Right cardiac atrium (tissue), 5 donors: ENCODE results near the gene NR3C1. TPM values are rescaled to one million over a fixed set of nuclear protein-coding genes. Genes with fewer than 3 reads are reported as not detected.
A peak's percentile ranks its signal among the peaks of the same experiment; 100 is the strongest.

ENCODE experiments used
- ATAC-seq, 2 donors: fragments of 200-7000 bp; cut with Tn5 transposase; one replicate each; pipeline versions ENCODE4 v1.8.0 to v1.9.1; 2020; ENCODE audit warnings: moderate library complexity in 2 of 2, mild to moderate bottlenecking in 1 of 2
- DNase-seq, 3 donors: peaks; one replicate each; pipeline ENCODE4 v3.0.0-alpha.2; 2020
- H3K27ac ChIP-seq: one replicate; pipeline ENCODE4 v1.5.1; 2013; ENCODE audit warnings: mild to moderate bottlenecking, low read length, control low read depth, moderate library complexity
- H3K27me3 ChIP-seq: one replicate; pipeline ENCODE4 v1.6.1; 2013; ENCODE audit not compliant: control insufficient read depth, insufficient read depth
- H3K4me1 ChIP-seq: one replicate; pipeline ENCODE4 v1.6.1; 2013; ENCODE audit warnings: low read length; ENCODE audit not compliant: control insufficient read depth, insufficient read depth
- H3K4me3 ChIP-seq: one replicate; pipeline ENCODE4 v1.5.1; 2013; ENCODE audit warnings: low read length, control low read depth
- H3K9me3 ChIP-seq: one replicate; pipeline ENCODE4 v1.6.1; 2013; ENCODE audit warnings: low read length; ENCODE audit not compliant: control insufficient read depth
- WGBS: extraction: QIAGEN DNeasy Blood & Tissue Kit; methylation state at CpG from one replicate; pipeline ENCODE4 v1.1.7; 2013; 5-methylcytosine and 5-hydroxymethylcytosine counted together
- intact Hi-C, 4 donors: fragments of 100-400 bp; cut with DNase I; formaldehyde crosslinking; loops; one replicate each; pipeline versions ENCODE4 v1.11.0 to v1.14.0; 2022 to 2023
- polyA plus RNA-seq: library from polyadenylated mRNA; stranded (reverse); fragments of 200-250 nt; gene quantifications from one replicate; pipeline ENCODE4 v1.2.3, GENCODE V29; 2013
- total RNA-seq, 4 donors: library from RNA; stranded (reverse); fragmentation: NEBNext Ultra II Directional; extraction: Animal tissue kit (Norgen Biotek cat#: 25700); gene quantifications; one replicate each; pipeline ENCODE4 v1.2.1, GENCODE V29; 2021
- donor health status: healthy with polysubstance abuse.
- donor health status: DM: no; HTN: yes; CAD: no.
- donor health status: DM: no; HTN: no; CAD: no.
- donor health status: DM: no; HTN: yes; CAD: no; lungs with severe emphysema.
- donor health status: DM: yes; HTN: yes; CAD: no.

NR3C1 gene
- total and polyA plus RNA-seq, 5 donors, result 16.5 to 66.5 (median 49.9) TPM

DNA sequence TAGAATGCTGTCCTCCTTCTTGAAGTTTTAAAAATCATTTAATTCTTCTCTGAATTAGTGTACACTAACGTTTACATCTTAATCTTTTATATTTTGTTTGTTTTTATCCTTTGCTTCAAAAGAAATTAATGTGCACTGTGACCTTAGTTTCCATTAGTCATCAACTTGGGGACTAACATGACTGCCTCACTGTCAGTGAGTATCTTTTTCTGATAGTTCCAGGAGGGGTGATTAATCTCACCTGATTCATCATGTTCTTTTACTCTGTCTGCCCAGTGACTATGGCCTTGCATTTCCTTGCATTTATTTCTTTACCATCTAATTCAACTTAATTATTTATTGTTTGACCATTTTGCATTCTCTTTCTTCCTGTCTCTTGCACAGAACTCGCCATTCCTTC lies 33.4 kb upstream of the NR3C1 start:
- ATAC-seq (no peak), DNase-seq (no peak)
- Histone ChIP-seq H3K4me3 (no peak overlapping the region), H3K4me1 (peaks cover 2% of the 10 kb centered on the region), H3K9me3 (no peaks in the 10 kb centered on the region), H3K27ac (no peak overlapping the region), H3K27me3 (no peaks in the 10 kb centered on the region)
- 78% methylated on average over 2 of the region's 2 CpGs for WGBS
- intact Hi-C loops, result no loop called here

- H3K4me3 ChIP-seq, result no peak overlapping the region
- 63% methylated on average over 6 of the region's 6 CpGs for WGBS
These were observed 31.7 kb upstream of the NR3C1 start for GRCh38 chr5:143435210-143435657.

GRCh38 chr5:143434261-143435209 lies 31.0 kb upstream of the NR3C1 start:
- ATAC-seq (peak in 1 of 2 donors; percentile 35), DNase-seq (peak in 1 of 3 donors; percentile 30)
- H3K9me3 ChIP-seq, result no peaks in the 10 kb centered on the region
- WGBS, result 49% methylated on average over 7 of the region's 7 CpGs
- no peaks in the 10 kb centered on the region for H3K27me3 ChIP-seq
- peaks cover 2% of the 10 kb centered on the region for H3K4me1 ChIP-seq
- H3K27ac ChIP-seq, result no peak overlapping the region
- H3K4me3 ChIP-seq, result no peak overlapping the region
- intact Hi-C loops, result no loop called here

More at GRCh38 chr5:143435210-143435657, 31.7 kb upstream of the NR3C1 start:
- Histone ChIP-seq H3K4me1 (peaks cover 2% of the 10 kb centered on the region), H3K9me3 (no peaks in the 10 kb centered on the region), H3K27ac (no peak overlapping the region), H3K27me3 (no peaks in the 10 kb centered on the region)
- intact Hi-C loops, result no loop called here
- DNase-seq (no peak), ATAC-seq (peak; percentile 60 to 69)

DNA sequence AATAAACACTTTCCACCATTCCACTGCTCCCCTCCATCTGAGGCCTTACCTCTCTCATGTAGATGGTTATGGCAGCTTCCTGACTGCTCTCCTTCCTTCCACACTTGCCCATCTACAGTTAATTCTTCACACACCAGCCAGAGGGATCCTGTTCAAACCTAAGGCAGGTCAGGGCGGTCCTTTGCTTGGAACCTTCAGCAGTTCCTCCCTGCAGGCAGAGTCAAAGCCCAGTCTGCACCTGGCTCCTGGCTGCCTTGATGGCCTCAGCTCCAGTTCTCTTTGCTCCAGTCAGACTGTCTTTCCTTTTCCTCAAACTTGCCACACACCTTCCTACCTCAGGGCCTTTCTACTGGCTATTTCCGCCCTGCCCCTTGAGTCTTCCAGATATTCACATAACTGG lies 30.2 kb upstream of the NR3C1 start:
- H3K27me3 ChIP-seq, result no peaks in the 10 kb centered on the region
- no peak overlapping the region for H3K4me3 ChIP-seq
- no peak overlapping the region for H3K27ac ChIP-seq
- 99% methylated on average over 2 of the region's 2 CpGs for WGBS
- no peak for DNase-seq
- peaks cover 2% of the 10 kb centered on the region for H3K4me1 ChIP-seq
- no peaks in the 10 kb centered on the region for H3K9me3 ChIP-seq
- intact Hi-C loops, result no loop called here
- ATAC-seq, result no peak

DNA sequence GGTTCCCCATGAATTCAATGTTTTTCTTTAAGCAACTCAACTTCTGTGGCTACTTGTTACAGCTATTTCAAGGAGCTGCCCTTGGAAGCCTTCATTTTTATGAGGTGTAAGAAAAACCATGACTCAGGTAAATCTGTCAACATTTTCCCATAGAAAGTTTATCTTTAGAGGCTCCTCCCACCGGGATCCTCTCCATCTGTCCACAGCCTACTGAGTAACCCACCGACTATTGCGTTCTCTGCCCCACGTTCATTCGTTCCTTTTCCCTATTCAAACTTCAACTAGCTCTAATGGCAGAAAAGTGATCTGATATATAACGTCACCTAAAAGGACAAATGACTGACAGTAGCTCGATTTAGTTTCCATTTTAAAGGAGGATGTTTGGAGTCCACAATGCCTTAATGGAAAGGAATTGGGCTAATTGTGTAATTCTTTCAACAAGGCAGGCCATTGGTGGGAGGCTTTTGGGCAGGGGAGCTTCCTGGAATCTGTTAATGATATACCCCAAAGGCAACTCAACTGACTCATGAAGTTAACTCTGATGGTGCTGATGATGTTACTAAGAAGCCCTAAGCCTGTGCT lies 29.3 kb upstream of the NR3C1 start:
- DNase-seq (no peak), ATAC-seq (no peak)
- Histone ChIP-seq H3K27me3 (no peaks in the 10 kb centered on the region), H3K4me1 (peaks cover under 1% of the 10 kb centered on the region), H3K9me3 (no peaks in the 10 kb centered on the region), H3K4me3 (no peak overlapping the region), H3K27ac (no peak overlapping the region)
- WGBS, result 91% methylated on average over 7 of the region's 7 CpGs
- intact Hi-C loops, result no loop called here

GRCh38 chr5:143431789-143432188 lies 28.3 kb upstream of the NR3C1 start:
- H3K4me1 ChIP-seq, result no peaks in the 10 kb centered on the region
- H3K4me3 ChIP-seq, result no peak overlapping the region
- no peaks in the 10 kb centered on the region for H3K9me3 ChIP-seq
- DNase-seq (no peak), ATAC-seq (no peak)
- WGBS, result 96% methylated on average over 2 of the region's 2 CpGs
- H3K27me3 ChIP-seq, result no peaks in the 10 kb centered on the region
- H3K27ac ChIP-seq, result no peak overlapping the region
- intact Hi-C loops, result no loop called here

DNA sequence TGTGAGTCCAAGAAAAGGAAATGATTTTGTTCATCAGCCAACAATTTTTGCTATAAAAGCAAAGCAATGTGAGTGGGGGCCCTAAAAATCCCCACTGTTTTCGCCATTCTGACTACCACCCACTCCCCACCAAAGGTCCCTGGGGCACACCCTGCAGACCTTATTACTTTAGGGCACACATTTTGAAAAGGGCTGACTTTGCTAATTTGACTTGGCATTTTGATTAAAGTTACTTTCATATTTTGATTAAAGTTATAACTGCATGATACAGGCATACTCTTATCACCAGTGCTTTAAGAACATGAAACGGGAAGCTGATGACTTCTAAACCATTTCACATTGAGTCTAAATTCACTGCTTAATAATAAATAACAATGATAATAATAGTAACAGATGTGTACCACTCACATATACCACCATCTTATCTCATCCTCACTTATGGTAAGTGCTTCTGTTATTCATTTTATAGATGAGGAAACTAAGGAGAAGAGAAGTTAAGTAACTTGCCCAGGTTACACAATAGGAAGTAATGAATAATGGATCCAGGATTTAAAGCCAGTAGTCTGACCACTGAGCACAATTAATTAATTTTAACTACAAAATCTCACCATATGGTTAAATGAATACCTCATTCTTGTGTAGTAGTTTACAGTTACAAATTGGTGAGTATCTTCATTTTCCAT lies 25.4 kb upstream of the NR3C1 start:
- H3K27ac ChIP-seq, result no peak overlapping the region
- WGBS, result 83% methylated on average over 2 of the region's 2 CpGs
- H3K4me3 ChIP-seq, result no peak overlapping the region
- no peak for DNase-seq
- no peaks in the 10 kb centered on the region for H3K4me1 ChIP-seq
- no peaks in the 10 kb centered on the region for H3K27me3 ChIP-seq
- ATAC-seq, result no peak
- intact Hi-C loops, result no loop called here
- H3K9me3 ChIP-seq, result no peaks in the 10 kb centered on the region

- no peaks in the 10 kb centered on the region for H3K4me1 ChIP-seq
- H3K9me3 ChIP-seq, result no peaks in the 10 kb centered on the region
- 86% methylated on average over 1 of the region's 1 CpG for WGBS
- H3K27me3 ChIP-seq, result no peaks in the 10 kb centered on the region
- no peak overlapping the region for H3K27ac ChIP-seq
- intact Hi-C loops, result no loop called here
- no peak overlapping the region for H3K4me3 ChIP-seq
- DNase-seq, result no peak
- no peak for ATAC-seq
These were observed 24.7 kb upstream of the NR3C1 start for GRCh38 chr5:143428155-143428554.

DNA sequence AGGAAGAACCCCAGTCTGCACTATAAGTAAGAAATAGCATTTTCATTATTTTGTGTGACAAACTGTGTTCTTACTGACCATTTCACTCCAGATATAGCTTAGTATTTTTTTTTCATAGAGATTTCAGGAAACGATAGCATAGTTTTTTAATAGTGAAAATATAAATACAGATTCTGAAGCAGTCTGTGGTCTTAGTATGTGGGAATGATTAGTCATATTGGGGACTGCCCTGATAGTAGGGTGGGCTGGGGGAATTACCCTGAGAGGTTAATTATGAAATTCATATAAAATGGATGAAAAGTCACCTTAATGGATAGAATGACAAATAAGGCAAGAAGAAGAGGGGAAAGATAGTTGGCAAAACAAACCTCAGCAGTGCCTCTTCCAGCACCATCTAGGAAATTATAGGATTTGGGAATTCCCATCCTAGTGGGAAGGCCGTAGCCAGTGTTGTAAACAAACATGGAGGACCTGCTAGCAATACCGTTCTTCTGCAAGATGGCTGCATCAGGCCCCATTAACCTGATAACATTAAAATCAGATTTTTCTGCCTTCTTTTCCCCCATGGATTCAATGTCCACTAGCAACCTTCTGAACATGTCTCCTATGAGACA lies 23.7 kb upstream of the NR3C1 start:
- Histone ChIP-seq H3K4me3 (no peak overlapping the region), H3K4me1 (no peaks in the 10 kb centered on the region), H3K9me3 (no peaks in the 10 kb centered on the region), H3K27ac (no peak overlapping the region), H3K27me3 (no peaks in the 10 kb centered on the region)
- no peak for DNase-seq
- ATAC-seq, result no peak
- 94% methylated on average over 3 of the region's 3 CpGs for WGBS
- intact Hi-C loops, result no loop called here

GRCh38 chr5:143426437-143426991 lies 23.0 kb upstream of the NR3C1 start:
- intact Hi-C loops, result no loop called here
- WGBS, result 89% methylated on average over 9 of the region's 9 CpGs
- Histone ChIP-seq H3K4me1 (no peaks in the 10 kb centered on the region), H3K9me3 (no peaks in the 10 kb centered on the region), H3K27me3 (no peaks in the 10 kb centered on the region), H3K4me3 (no peak overlapping the region), H3K27ac (no peak overlapping the region)
- DNase-seq (no peak), ATAC-seq (no peak)
